Gastrocnemius medialis (tissue), 4 donors: ENCODE data around the gene ENPP1.

ENCODE experiments used
- POLR2A ChIP-seq, 2 donors: fragments of 450-650 bp; IDR thresholded peaks; one replicate each; pipeline ENCODE4 v1.6.1; 2017; ENCODE audit warnings: antibody characterized with exemption in 2 of 2, mild to moderate bottlenecking in 2 of 2, moderate library complexity in 2 of 2
- TF ChIP-seq, protein P1 (sequence below), 5 experiments: fragments of 450-650 bp in 3 of 5; fragments of 200-600 bp in 2 of 5; sonication (generic) in 2 of 5; IDR thresholded peaks in 4 of 5; conservative IDR thresholded peaks in 1 of 5; 1 replicate in 4 of 5; 2 replicates in 1 of 5; pipeline ENCODE4 v1.5.1; 2016 to 2019; ENCODE audit warnings: antibody characterized with exemption in 5 of 5, mild to moderate bottlenecking in 3 of 5, moderate library complexity in 3 of 5

DNA sequence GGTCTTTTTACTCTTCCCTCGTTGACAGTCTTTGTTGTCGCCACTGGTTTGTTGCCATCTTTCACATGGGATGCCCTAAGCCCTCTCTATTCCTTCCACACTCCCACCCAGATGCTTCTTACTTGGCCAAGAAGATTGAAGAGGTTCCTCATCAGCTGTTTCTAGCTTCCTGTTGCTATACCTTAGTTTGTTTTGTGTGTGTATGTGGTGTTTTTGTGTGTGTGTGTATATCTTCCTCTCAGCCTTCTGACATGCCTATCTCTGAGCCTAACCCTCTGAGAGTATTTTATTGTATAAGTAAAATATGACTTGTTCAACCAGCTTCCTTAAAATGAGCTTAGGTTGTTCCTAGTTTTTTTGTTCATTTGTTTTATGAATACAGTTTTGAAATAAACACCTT is 35.9 kb downstream of the ENPP1 start:
- TF ChIP-seq, protein P1, sequence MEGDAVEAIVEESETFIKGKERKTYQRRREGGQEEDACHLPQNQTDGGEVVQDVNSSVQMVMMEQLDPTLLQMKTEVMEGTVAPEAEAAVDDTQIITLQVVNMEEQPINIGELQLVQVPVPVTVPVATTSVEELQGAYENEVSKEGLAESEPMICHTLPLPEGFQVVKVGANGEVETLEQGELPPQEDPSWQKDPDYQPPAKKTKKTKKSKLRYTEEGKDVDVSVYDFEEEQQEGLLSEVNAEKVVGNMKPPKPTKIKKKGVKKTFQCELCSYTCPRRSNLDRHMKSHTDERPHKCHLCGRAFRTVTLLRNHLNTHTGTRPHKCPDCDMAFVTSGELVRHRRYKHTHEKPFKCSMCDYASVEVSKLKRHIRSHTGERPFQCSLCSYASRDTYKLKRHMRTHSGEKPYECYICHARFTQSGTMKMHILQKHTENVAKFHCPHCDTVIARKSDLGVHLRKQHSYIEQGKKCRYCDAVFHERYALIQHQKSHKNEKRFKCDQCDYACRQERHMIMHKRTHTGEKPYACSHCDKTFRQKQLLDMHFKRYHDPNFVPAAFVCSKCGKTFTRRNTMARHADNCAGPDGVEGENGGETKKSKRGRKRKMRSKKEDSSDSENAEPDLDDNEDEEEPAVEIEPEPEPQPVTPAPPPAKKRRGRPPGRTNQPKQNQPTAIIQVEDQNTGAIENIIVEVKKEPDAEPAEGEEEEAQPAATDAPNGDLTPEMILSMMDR (IDR thresholded peaks at IDR 0.05 in 4 of 5, conservative IDR thresholded peaks at IDR 0.05 in 1 of 5), result no peak
- no peak for TF ChIP-seq POLR2A (IDR thresholded peaks at IDR 0.05)
